Activated CD8-positive, alpha-beta T cell treated with anti-CD3 and anti-CD28 coated beads for 36 hours (primary cell): ENCODE data around the gene PIGU. TPM values are rescaled to one million over a fixed set of nuclear protein-coding genes. Genes with fewer than 3 reads are reported as not detected.
"Not testable (repeated sequence)": the region's sequence is repeated elsewhere in the genome, so short reads cannot be mapped to it uniquely, and the experiment has no call there.

Source experiments
- ATAC-seq: fragments of 200-7000 bp; cut with Tn5 transposase; one replicate; pipeline ENCODE4 v1.10.0; 2021; ENCODE audit warnings: mild to moderate bottlenecking, moderate library complexity
- CTCF ChIA-PET: fragments of 350-600 bp; sonication (Branson Sonifier 250); formaldehyde crosslinking; loops from one replicate; lab custom pipeline; 2021; ENCODE audit warnings: antibody characterized with exemption; lab: Charles Lee
- POLR2A ChIA-PET: fragments of 350-600 bp; sonication (Branson Sonifier 250); formaldehyde crosslinking; loops from one replicate; lab custom pipeline; 2021; ENCODE audit warnings: antibody characterized with exemption; lab: Charles Lee
- DNase-seq: peaks from one replicate; pipeline ENCODE4 v3.0.0-alpha.2; 2020
- H3K27ac Mint-ChIP-seq: one replicate; pipeline ENCODE4 v1.8.0; 2021; ENCODE audit warnings: mild to moderate bottlenecking, mixed read lengths
- H3K27me3 Mint-ChIP-seq: one replicate; pipeline ENCODE4 v1.8.0; 2021; ENCODE audit warnings: mixed read lengths
- H3K36me3 Mint-ChIP-seq: one replicate; pipeline ENCODE4 v1.8.0; 2021; ENCODE audit warnings: low read depth, mixed read lengths
- H3K4me1 Mint-ChIP-seq: one replicate; pipeline ENCODE4 v1.8.0; 2021; ENCODE audit warnings: low read depth, mixed read lengths
- H3K4me3 Mint-ChIP-seq: one replicate; pipeline ENCODE4 v1.8.0; 2021; ENCODE audit warnings: mild to moderate bottlenecking, moderate library complexity, mixed read lengths
- H3K9me3 Mint-ChIP-seq: one replicate; pipeline ENCODE4 v1.8.0; 2021; ENCODE audit warnings: mixed read lengths
- intact Hi-C: fragments of 100-400 bp; cut with micrococcal nuclease; formaldehyde crosslinking; loops from one replicate; pipeline ENCODE4 v1.10.0; 2022
- total RNA-seq, 2 experiments: library from RNA; stranded (reverse); gene quantifications; one replicate each; pipeline ENCODE4 v1.2.3, GENCODE V29; 2021
- TF ChIP-seq, protein P1 (sequence below): fragments of 200-600 bp; IDR thresholded peaks from one replicate; pipeline ENCODE4 v1.8.0; 2022; ENCODE audit warnings: antibody characterized with exemption, mild to moderate bottlenecking

PIGU gene
- total RNA-seq, 2 experiments from 2014 or later, result 19.4 to 20.9 TPM

DNA sequence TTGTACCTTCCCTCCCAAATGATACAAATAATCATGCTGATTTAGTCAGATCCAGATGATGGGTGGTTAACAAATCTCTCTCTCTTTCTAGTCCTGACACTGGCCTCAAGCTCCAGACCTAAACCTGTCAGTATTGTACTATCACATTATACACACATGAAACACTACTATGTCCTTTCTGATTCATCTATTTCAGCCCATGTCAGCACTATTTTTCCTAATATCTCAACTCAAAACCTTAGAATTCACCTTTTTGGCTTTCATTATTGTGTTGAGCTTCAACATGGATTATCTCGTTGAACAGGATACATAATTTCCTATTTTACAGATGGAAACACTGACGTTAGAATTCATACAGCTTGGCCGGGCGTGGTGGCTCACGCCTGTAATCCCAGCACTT is 3.5 kb downstream of the PIGU start:
- ChIA-PET CTCF (interaction anchor here (1.4 to 1.7 kb wide), 2 partner anchors 35 to 361 kb away, joined by 3 to 6 read pairs; no protein-coding TSS in a partner anchor), POLR2A (interaction anchor here (0.6 kb wide), 1 partner anchor 16 kb away, joined by 3 read pairs; no protein-coding TSS in a partner anchor)
- TF ChIP-seq, protein P1, sequence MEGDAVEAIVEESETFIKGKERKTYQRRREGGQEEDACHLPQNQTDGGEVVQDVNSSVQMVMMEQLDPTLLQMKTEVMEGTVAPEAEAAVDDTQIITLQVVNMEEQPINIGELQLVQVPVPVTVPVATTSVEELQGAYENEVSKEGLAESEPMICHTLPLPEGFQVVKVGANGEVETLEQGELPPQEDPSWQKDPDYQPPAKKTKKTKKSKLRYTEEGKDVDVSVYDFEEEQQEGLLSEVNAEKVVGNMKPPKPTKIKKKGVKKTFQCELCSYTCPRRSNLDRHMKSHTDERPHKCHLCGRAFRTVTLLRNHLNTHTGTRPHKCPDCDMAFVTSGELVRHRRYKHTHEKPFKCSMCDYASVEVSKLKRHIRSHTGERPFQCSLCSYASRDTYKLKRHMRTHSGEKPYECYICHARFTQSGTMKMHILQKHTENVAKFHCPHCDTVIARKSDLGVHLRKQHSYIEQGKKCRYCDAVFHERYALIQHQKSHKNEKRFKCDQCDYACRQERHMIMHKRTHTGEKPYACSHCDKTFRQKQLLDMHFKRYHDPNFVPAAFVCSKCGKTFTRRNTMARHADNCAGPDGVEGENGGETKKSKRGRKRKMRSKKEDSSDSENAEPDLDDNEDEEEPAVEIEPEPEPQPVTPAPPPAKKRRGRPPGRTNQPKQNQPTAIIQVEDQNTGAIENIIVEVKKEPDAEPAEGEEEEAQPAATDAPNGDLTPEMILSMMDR, result no peak
- Mint-ChIP-seq H3K36me3 (peaks cover 10% of the 10 kb centered on the region), H3K4me1 (peaks cover 20% of the 10 kb centered on the region), H3K27ac (no peak overlapping the region), H3K4me3 (no peak overlapping the region), H3K27me3 (no peaks in the 10 kb centered on the region), H3K9me3 (no peaks in the 10 kb centered on the region)
- ATAC-seq (no peak), DNase-seq (no peak)
- intact Hi-C loops, result no loop called here

DNA sequence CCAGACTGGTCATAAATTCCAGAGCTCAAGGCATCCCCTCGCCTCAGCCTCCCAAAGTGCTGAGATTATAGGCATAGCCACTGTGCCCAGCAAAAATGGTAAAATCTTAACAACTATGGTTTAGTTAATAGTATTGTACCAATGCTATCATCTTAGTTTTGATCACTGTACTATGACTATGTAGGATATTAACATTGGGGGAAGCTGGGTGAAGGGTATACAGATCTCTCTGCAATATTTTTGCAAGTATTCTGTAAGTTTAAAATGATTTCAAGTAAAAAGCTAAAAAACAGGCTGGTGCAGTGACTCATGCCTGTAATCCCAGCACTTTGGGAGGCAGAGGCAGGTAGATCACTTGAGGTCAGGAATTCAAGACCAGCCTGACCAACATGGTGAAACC is 7.8 kb downstream of the PIGU start:
- Mint-ChIP-seq H3K36me3 (peaks cover 11% of the 10 kb centered on the region), H3K27ac (no peak overlapping the region), H3K4me1 (peaks cover 5% of the 10 kb centered on the region), H3K9me3 (no peaks in the 10 kb centered on the region), H3K4me3 (no peak overlapping the region), H3K27me3 (no peaks in the 10 kb centered on the region)
- POLR2A ChIA-PET, result no interaction called here
- DNase-seq, result no peak
- ATAC-seq, result no peak
- intact Hi-C loops, result no loop called here
- CTCF ChIA-PET, result interaction anchor here (0.7 to 1.9 kb wide), 2 partner anchors 12 to 1196 kb away, joined by 3 to 4 read pairs; no protein-coding TSS in a partner anchor
- TF ChIP-seq, protein P1, result no peak

DNA sequence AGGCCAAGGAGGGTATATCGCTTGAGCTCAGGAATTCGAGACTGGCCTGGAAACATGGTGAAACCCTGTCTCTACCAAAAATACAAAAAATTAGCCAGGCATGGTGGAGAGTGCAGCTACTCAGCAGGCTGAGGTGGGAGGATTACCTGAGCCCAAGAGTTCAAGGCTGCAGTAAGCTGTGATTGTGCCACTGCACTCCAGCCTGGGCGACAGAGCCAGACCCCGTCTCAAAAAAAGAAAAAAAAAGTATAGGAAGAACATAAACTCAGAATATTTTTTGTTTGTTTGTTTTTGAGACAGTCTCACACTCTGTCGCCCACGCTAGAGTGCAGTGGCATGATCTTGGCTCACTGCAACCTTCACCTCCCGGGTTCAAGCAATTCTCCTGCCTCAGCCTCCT is 12.1 kb downstream of the PIGU start:
- H3K4me3 Mint-ChIP-seq, intact Hi-C loops, H3K27me3 Mint-ChIP-seq, ATAC-seq, H3K36me3 Mint-ChIP-seq, H3K9me3 Mint-ChIP-seq, POLR2A ChIA-PET, H3K27ac Mint-ChIP-seq, DNase-seq: not testable (repeated sequence)
- CTCF ChIA-PET, result interaction anchor here (1.4 to 1.8 kb wide), 3 partner anchors 24 to 352 kb away, joined by 3 to 5 read pairs (median 5); no protein-coding TSS in a partner anchor
- peaks cover 12% of the 10 kb centered on the region for H3K4me1 Mint-ChIP-seq

DNA sequence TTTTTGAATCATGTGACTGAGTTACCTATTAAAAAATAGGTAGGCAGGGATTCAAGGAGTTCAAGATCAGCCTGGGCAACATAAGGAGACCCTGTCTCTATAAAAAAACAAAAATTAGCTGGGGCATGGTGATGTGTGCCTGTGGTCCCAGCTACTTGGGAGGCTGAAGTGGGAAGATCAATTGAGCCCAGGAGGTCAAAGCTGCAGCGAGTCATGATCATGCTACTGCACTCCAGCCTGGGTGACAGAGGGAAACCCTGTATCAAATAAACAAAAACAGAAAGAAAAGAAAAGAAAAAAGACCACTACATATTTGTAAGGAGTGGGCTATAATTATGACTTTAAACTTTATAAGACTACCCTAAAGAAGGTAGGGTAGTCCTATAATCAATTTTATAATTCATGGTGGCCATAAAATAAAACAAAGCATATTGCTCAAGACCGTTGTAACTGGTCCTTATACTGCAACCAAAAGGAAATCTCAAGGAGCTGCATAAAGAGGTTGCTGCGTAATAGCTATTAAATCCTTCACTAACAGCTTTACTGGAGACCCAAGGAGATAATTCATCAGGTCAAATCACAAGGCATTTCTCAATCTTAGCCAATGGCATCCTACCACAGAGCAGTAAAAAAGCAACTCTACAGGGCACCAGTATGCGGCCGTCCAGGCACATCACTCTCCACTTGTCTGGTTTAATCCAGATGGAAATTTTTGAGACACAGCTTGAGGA is 13.5 kb downstream of the PIGU start:
- Mint-ChIP-seq H3K9me3 (no peaks in the 10 kb centered on the region), H3K36me3 (peaks cover 3% of the 10 kb centered on the region), H3K27ac (no peak overlapping the region), H3K4me1 (peaks cover 10% of the 10 kb centered on the region), H3K4me3 (no peak overlapping the region), H3K27me3 (no peaks in the 10 kb centered on the region)
- CTCF ChIA-PET, result interaction anchor here (1.4 to 1.8 kb wide), 3 partner anchors 26 to 351 kb away, joined by 3 to 5 read pairs (median 5); no protein-coding TSS in a partner anchor
- DNase-seq, result no peak
- intact Hi-C loops, result no loop called here
- POLR2A ChIA-PET, result interaction anchor here (0.7 kb wide), 1 partner anchor 17 kb away, joined by 5 read pairs; no protein-coding TSS in a partner anchor
- no peak for ATAC-seq
- TF ChIP-seq, protein P1, result no peak

DNA sequence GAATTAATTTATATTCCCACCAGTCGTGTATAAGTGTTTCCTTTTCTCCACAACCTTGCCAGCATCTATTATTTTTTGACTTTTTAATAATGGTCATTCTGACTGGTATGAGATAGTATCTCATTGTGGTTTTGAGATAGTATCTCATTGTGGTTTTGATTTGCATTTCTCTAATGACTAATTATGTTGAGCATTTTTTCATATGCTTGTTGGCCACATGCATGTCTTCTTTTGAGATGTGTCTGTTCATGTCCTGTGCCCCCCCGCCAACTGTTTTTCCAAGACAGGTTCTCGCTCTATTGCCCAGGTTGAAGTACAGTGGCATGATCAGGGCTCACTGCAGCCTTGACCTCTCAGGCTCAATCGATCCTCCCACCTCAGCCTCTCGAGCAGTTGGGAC is 15.1 kb downstream of the PIGU start:
- POLR2A ChIA-PET, CTCF ChIA-PET, ATAC-seq: not testable (repeated sequence)

DNA sequence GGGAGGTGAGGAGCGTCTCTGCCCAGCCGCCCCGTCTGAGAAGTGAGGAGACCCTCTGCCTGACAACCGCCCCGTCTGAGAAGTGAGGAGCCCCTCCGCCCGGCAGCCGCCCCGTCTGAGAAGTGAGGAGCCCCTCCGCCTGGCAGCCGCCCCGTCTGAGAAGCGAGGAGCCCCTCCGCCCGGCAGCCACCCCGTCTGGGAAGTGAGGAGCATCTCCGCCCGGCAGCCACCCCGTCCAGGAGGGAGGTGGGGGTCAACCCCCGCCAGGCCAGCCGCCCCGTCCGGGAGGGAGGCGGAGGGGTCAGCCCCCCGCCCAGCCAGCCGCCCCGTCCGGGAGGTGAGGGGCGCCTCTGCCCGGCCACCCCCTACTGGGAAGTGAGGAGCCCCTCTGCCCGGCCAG is 18.2 kb downstream of the PIGU start:
- H3K4me1 Mint-ChIP-seq, DNase-seq, H3K27me3 Mint-ChIP-seq, CTCF ChIA-PET, intact Hi-C loops, H3K4me3 Mint-ChIP-seq, H3K27ac Mint-ChIP-seq, H3K36me3 Mint-ChIP-seq, ATAC-seq, POLR2A ChIA-PET, H3K9me3 Mint-ChIP-seq: not testable (repeated sequence)

More for the DNA sequence above, 15.1 kb downstream of the PIGU start:
- intact Hi-C loops, H3K27me3 Mint-ChIP-seq, H3K9me3 Mint-ChIP-seq, H3K27ac Mint-ChIP-seq, H3K4me1 Mint-ChIP-seq, H3K4me3 Mint-ChIP-seq, H3K36me3 Mint-ChIP-seq: not testable (repeated sequence)
- DNase-seq, result peak; percentile 30
